AG04450 (cell line): ENCODE measurements around the gene ZBTB12. TPM values are rescaled to one million over a fixed set of nuclear protein-coding genes. Genes with fewer than 3 reads are reported as not detected.

ENCODE experiments used
- CTCF ChIA-PET: fragments of 300-600, 350-600 bp; formaldehyde crosslinking; extraction: SDS; loops from one replicate; lab custom pipeline; 2022; ENCODE audit warnings: antibody characterized with exemption, inconsistent platforms; lab: Charles Lee
- POLR2A ChIA-PET: fragments of 350-600 bp; formaldehyde crosslinking; extraction: SDS; loops from one replicate; lab custom pipeline; 2021; ENCODE audit warnings: antibody characterized with exemption, inconsistent platforms; lab: Yijun Ruan, JAX
- DNase-seq: peaks from one replicate; pipeline ENCODE4 v3.0.0-alpha.2; 2011; ENCODE audit warnings: low read depth, low spot score
- H3K27ac ChIP-seq: one replicate; pipeline ENCODE4 v1.5.1; 2012; ENCODE audit warnings: low read depth, low read length, control low read depth
- H3K27me3 ChIP-seq: one replicate; pipeline ENCODE4 v1.6.0; 2012; ENCODE audit warnings: low read length; ENCODE audit not compliant: control insufficient read depth, insufficient read depth
- H3K4me3 ChIP-seq: 2 replicates; pipeline ENCODE4 v1.5.1; 2011; ENCODE audit warnings: mild to moderate bottlenecking, low read depth, low read length, control low read depth
- H3K9me3 ChIP-seq: 2 replicates; pipeline ENCODE4 v1.5.1; 2012; ENCODE audit warnings: low read length; ENCODE audit not compliant: control insufficient read depth, insufficient read depth
- CTCF ChIP-seq: IDR thresholded peaks from 2 replicates; pipeline ENCODE4 v1.5.1; 2011; ENCODE audit warnings: low read depth, low read length, control low read depth, inconsistent platforms
- polyA plus RNA-seq: library from polyadenylated mRNA; depleted of rRNA; stranded (reverse); fragments of >200 nt; gene quantifications from 2 replicates; pipeline ENCODE4 v1.2.3, GENCODE V29; 2011

The ZBTB12 gene
- polyA plus RNA-seq, 1 experiment: 2.4 TPM

DNA sequence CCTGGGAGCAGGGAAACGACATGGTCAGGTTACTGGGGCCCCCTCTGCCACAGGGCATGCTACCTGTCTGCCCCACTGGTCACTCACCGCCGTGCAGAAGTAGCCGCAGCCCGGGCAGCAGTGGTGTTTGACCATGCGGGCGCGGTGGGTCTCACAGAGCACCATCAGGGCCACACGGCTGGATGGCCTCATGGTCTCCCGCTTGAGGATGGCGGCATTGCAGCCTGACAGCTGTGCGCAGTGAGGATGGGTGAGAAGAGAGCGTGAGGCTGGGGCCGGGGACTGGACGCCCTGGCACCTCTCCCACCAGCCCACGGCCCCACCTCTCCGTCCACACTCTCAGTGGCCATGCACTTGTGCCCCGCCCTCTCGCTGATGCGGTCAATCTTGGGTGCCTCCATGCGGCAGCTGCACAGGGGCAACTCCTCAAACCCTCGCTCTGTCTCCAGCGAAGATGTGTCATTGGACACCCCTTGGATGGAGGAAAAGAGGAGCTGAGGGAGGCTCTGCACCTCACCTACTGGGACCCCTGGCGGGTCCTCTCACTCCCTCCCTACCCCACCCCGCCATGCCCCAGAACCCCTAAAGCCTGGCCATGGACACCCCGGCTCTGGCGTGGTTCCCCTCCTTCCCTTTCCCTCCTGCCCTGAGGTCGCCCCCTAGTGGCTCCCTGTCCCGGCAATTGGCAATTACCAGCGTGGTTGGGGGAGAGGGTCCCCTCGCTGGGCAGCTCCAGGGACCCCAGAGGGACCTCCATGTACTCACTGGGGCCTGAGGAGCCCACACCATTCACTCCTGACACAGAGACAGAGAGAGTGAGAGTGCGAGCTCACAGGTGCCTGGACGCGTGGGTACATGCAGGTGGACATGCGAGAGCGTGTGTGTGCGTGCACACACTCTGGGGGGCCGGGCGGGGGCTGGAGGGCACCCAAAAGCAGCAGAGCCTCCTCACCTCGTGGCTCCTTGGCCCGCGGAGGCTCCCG lies 13.3 kb downstream of the ZBTB12 start:
- no peaks in the 10 kb centered on the region for H3K27me3 ChIP-seq
- TF ChIP-seq CTCF: peak; percentile 74
- H3K4me3 ChIP-seq: no peak overlapping the region
- no peak for DNase-seq
- POLR2A ChIA-PET: interaction anchor here (0.6 kb wide), 1 partner anchor 58 kb away, joined by 14 read pairs; no protein-coding TSS in a partner anchor
- no peaks in the 10 kb centered on the region; the same call in 1 of the 2 replicates for H3K9me3 ChIP-seq
- H3K27ac ChIP-seq: no peak overlapping the region
- CTCF ChIA-PET: interaction anchor here (0.8 to 5.0 kb wide), 6 partner anchors 10 to 159 kb away, joined by 3 to 21 read pairs (median 7); partner anchors contain the start of genes NELFE and SKIC2

GRCh38 chr6:31887173-31888007 lies 14.5 kb downstream of the ZBTB12 start:
- CTCF ChIA-PET: interaction anchor here (0.6 to 5.0 kb wide), 3 partner anchors 11 to 217 kb away, joined by 3 to 21 read pairs (median 8); no protein-coding TSS in a partner anchor
- TF ChIP-seq CTCF: no peak
- H3K27me3 ChIP-seq: no peaks in the 10 kb centered on the region
- no peak for DNase-seq
- POLR2A ChIA-PET: interaction anchor here (0.6 kb wide), 1 partner anchor 57 kb away, joined by 14 read pairs; no protein-coding TSS in a partner anchor
- H3K27ac ChIP-seq: no peak overlapping the region
- H3K9me3 ChIP-seq: no peaks in the 10 kb centered on the region; the same call in 1 of the 2 replicates
- no peak overlapping the region for H3K4me3 ChIP-seq

GRCh38 chr6:31886541-31886991 lies 15.3 kb downstream of the ZBTB12 start:
- Histone ChIP-seq H3K9me3 (no peaks in the 10 kb centered on the region; the same call in 1 of the 2 replicates), H3K27ac (no peak overlapping the region), H3K27me3 (no peaks in the 10 kb centered on the region), H3K4me3 (no peak overlapping the region)
- CTCF ChIA-PET: no interaction called here
- TF ChIP-seq CTCF: no peak
- no peak for DNase-seq
- POLR2A ChIA-PET: interaction anchor here (0.7 kb wide), 1 partner anchor 63 kb away, joined by 3 read pairs; no protein-coding TSS in a partner anchor

GRCh38 chr6:31884528-31885035 lies 17.3 kb downstream of the ZBTB12 start:
- H3K27ac ChIP-seq: no peak overlapping the region
- CTCF ChIA-PET: no interaction called here
- H3K4me3 ChIP-seq: no peak overlapping the region
- DNase-seq: no peak
- H3K9me3 ChIP-seq: no peaks in the 10 kb centered on the region; the same call in 1 of the 2 replicates
- no peak for TF ChIP-seq CTCF
- H3K27me3 ChIP-seq: no peaks in the 10 kb centered on the region
- POLR2A ChIA-PET: no interaction called here
